Hindlimb muscle (tissue), 1 donor: ENCODE results near the gene DAGLA. TPM values are rescaled to one million over a fixed set of nuclear protein-coding genes. Genes with fewer than 3 reads are reported as not detected.

ENCODE experiments used
- DNase-seq: peaks from one replicate; pipeline ENCODE4 v3.0.0-alpha.2; 2013
- polyA plus RNA-seq: library from polyadenylated mRNA; unstranded; fragments of 120-200 nt; gene quantifications from one replicate; pipeline ENCODE4 v1.2.1, GENCODE V29; 2013; ENCODE audit not compliant: insufficient read length

DAGLA gene
- polyA plus RNA-seq, 1 donor = 8.2 TPM

DNA sequence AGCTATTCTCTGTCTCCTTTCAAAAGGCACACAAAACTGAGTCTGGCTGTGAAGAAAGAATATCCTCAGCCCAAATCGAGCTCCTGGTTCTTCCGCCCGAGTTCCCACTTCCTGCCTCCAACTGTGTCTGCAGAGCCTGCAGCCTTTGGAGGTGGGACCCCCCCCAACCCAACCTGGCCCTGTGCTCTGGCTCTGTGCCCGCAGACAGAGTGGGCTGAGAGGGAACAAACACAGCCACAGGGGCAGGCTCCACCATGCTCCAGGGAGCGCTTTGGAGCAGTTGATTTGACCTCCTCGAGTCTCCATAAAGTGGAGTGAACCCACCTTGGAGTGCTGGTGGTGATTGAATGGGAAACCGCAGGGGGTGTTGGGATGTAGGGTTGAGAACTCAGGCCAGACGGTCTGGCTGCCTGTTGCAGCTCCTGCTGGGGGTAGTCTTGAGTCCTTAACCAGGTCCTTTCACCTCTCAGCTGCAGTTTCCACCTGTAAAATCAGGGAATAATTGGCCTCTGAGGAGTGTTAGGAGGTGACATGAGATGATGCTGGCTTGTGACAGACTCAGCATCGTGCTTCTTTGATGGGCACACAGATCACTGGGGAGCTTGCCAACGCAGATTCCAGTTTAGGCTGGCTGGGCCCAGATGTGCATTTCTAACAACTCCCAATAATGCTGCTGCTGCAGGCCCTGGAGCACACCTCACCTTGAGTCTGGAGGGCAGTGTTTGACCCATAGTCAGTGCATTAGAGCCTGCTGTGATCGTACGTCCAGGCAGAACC lies 11.4 kb downstream of the DAGLA start:
- DNase-seq = no peak

DNA sequence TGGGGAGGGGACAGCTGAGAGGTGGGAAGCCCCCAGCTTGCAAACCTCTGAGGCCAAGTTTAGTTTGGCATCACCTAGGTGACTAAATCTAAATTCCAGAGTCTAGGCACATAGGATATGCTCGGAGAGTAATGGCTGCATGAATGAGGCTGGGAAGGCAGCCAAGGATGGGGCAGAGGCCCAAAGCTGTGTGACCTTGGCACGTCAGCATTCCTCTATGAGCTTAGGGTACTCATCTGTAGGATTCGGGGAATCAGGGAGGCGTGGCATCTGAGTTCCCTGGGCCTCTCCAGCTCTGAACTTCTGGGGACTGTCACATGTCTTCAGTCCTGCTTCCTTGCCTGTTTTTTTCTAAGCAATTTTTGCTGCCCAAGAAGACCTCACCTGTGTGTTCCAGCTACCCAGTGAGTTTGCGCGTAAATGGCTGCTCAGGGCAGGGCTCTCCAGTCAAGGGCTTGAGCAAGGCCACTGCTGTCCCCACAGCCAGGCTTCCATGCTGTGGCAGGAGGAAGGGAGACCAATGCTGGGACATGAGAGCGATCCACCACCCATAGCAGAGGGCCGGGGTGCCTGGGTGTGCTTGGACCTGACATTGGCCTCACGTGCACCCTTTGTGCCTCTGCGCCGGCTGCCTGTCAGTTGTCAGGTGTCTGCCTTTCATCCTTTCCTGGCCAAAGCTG lies 13.9 kb downstream of the DAGLA start:
- no peak for DNase-seq

DNA sequence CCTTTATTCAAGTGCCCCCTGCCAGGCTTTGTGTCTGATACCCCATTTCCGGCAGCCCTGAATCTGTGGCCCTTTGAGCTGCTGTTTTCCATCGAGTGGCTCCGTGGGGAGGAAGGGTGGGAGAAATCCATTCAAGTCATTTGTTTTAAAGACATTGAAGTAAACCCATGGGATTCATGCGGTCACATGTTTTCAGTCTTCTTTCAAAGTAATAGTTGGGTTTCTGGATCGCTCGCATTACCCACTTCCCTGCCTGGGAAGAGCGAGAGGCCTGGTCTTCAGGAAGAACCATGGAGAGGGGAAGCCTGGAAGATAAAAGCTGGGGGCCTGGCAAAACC lies 14.4 kb downstream of the DAGLA start:
- DNase-seq = no peak

DNA sequence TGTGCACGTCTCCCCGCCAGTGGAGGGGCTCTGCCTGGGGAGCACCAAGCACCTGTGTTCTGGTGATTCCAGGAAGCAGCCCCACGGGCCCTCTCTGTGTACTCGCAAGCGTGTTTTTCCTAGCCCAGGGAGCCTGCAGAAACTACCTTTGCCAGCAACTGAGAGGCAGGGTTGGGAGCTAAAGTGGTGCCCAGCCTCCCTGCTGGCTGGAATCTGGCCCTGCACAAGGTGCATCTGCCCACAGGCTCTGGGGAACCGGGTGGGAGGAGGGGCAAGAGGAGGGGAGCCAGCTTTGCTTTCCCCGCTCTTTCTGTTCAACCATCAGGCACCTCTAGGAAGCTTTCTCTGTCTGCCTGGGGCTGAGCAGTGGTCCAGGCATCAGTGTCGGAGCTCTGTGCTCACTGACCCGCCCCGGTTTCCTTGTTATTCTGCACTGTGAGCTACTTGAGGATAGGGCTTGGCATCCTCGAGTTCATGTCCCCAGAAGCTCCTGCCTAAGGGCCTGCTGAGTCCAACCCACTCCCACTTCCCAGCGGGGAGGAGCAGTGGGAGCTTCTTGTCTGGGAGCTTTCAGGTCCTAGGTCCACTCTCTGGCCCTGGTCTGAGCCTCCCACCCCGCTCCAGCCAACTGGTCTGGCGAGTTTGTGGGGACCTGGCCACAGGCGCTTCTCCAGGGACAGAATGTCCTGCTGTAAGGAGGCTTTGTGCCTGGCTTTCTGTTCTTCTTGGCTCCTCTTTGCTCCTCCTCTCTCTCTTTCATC lies 14.9 kb downstream of the DAGLA start:
- DNase-seq = no peak

DNA sequence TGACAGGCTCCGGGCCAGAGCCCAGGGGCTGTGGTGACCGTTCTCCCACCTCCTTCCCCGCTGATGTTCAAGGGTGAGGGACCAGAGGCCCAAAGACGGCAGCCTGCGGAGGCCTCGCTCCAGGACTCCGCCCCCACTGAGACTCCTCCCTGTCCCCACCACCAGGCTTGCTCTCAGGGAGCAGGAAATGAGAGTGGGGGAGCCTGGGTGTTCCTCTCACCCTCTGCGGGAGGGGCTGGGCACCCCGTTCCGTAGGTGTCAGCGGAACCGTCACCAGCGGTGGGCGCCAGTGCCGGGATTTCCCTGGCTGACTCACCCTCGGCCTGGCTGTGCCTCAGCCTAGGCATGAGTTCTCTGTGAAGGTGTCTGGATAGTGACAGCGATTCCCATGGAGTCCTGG lies 15.7 kb downstream of the DAGLA start:
- DNase-seq = no peak

DNA sequence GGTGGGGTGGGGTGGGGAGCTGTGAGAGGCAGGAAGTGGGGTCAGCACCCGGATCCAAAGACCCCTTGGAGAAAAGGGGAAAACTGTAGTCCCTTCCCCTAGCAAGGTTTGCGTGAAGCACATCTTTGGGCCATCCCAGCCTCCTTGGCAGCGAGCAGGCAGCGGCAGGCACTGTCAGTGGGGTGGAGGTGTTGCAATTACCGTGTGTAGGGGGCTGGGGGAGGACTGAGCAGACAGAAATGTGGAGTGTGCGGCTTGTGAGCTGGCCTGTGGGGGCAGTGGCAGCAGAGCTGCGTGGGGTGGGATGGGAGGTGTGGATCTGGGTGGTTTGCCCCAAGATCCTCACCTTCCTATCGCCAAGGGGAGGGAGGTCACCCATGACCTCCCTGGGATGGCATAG lies 16.4 kb downstream of the DAGLA start:
- DNase-seq = no peak

DNA sequence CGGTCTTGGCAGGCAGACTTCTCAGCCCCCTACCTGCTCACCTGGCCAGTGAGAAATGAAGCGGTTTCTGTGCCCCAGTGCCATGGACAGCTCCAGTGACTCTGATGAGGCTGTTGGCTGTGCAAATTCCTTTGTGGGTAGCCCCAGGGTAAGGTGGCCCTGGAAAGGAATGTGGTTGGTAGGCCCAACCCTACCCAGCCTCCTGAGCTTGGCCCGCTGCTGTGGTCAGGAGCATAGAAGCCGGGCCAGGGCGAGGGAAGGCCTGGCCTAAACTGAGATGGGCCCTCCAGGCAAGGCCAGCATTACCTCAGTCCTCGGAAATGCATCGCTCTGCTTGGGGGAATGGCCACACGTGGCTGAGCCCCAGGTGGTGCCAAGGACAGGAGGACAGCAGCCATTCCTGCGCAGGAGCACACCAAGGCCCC lies 16.9 kb downstream of the DAGLA start:
- no peak for DNase-seq

DNA sequence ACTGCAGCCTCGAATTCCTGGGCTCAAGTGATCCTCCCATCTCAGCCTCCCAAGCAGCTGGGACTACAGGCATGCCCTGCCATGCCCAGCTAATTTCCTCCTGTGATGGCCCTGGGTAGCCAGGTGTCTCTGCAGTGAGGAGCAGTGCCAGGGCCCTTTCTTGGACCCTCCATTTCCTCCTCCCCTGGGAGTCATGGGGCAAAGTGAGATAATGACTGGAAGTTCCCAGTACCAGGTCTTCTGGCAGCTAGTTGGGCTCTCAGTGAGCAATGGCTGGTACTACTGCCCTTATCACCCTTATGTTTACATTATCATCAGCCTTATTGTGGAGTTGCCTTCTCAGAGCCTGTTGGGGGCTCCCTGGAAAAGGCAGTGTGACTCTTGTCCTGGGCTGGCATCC lies 17.6 kb downstream of the DAGLA start:
- no peak for DNase-seq

DNA sequence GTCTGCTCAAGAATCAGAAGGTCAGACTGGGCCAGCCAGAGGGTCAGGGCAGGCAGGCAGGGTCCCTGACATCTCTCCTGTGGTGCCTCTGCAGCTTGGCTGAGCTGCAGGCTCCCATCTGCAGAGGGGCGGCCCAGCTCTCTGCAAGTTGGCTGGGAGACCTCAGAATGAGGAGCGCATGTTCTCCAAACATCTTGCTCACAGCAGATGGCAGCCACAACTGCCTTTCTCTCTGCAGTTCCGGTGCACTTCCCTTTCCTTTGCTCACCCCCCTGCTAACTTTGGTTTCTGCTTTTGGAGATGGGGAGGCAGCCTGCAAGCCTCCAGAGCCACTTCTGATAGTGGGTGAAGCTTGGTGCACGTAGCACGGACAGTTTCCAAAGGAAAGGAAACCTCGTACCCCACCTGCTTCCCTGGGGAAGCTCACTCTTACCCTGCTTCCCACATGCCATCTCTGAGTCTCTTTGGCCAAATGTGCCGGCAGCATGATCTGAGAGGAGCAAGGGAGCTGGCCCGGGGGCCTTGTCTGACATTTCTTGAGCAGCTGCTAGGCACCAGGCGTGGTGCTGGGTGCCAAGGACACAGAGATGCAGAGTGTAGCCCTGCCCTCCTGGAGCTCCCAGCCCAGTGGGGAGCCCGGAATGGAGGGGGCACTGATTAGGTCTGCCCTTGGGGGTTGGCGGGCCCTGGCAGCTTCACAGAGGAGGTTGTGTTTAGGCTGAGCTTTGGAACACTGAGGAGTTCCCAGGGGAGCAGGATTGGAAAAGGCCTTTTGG lies 18.2 kb downstream of the DAGLA start:
- DNase-seq = no peak

DNA sequence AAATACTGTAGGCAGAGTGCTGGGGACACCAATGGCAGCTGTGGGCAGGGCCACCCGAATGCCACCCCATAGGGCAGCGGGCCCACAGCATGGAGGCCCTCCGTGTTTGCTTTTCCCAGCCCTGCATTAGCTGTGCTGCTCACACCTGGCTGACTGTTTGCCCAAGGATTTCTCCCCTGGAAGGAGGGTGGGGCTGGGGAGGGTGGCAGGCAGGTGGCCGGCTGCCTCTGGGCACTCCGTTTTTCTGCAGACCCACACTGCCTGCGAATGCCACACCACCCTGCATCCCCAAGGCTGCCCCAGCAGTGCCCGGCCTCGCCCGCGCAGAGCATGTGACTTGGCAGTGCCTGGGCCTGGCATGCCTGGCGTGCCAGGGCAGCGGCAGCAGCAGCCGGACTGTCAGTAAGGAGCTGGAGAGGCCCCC lies 19.6 kb downstream of the DAGLA start:
- DNase-seq = no peak

DNA sequence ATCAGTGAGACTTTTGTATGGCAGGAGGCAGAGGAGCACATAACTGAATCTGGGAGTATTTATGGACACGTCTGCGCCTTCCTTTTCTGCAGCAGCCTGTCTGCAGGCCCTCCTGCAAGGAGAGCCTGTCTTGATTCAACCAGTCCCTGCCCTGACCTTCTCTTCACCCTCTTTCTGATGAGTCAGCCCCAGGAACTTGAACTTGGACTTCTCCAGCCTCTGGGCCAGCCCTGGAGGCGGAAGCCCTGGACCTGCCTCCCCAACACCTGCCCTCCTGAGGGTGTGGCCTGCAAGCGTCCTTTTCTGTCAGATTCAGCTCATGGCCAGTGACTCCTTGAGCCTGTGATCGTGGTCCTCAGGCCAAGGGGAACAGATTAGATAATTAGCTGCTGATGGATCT lies 20.0 kb downstream of the DAGLA start:
- DNase-seq = no peak

DNA sequence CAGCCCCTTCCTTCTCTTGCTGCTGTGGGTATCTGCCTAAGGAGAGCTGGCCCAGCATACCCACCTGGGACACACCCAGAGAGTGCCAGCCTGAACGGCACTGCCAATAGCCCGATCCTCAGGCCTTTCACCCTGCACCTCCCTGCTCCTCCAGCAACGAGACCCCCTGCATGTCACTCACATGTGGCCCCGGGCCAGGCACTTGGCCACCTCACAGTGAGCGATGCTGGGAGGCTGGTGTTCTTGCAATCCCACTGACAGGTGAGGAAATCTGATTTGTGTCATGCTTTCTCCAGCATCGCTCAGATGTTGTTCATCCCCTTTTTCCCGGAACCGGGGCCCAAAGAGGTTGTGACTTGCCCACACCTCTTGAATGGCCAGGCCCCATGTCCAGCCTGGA lies 20.5 kb downstream of the DAGLA start:
- DNase-seq = no peak

DNA sequence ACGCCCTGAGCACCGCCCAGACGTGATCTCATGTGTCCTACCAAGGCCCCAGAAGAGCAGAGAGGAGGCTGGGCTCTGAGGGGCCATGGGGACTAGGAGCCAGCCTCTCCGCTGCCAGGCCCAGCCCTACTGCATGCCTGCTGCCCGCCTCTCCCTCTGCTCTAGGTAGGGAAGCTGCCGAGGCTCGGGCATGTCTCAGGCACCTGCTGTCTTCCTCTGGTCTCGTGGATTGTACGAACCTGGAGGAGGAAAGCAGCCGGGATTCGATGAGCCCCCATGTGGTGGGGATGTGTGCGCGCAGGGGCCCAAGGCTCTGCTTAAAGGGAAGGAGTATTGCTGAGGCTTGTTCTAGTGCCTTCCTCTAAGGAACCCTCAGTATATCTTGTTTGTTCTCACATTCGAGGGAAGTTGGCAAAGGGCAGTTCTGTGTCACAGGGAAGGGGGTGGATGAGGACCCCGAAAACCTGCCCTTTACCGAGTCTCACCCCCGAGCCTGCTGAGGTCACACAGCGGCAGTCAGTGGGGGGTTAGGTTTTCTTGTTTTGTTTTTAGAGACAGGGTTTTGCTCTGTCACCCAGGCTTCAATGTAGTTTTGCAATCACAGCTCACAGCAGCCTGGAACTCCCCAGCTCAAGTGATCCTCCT lies 21.2 kb downstream of the DAGLA start:
- no peak for DNase-seq

DNA sequence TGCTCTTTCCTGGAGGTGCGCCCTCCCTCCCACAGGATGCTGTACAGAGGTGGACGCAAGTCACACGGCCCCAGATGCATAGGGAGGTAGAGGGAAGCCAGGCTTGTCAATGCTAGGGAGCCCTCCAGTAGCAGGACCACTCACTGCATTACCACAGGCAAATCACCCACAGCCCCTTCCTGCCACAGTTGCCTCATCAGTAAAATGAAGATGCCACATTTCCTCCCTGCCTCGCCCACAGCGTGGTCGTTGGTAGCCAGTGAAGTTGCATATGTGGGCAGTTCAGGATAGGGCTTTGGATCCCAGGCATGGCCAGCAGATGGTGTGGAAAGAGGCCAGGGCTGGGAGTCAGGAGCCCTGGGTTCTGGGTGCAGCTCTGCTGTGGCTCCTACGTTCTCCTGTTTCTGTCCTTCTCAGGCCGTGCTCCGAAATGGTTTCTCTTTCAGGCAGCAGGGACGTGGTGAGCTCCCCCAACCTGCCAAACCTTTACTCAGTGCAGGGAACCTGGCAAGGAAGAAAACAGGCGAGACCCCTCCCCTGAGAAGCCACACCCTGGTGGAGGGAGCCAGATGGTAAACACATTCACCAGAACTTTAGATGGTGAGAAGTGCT lies 22.6 kb downstream of the DAGLA start:
- DNase-seq = no peak

DNA sequence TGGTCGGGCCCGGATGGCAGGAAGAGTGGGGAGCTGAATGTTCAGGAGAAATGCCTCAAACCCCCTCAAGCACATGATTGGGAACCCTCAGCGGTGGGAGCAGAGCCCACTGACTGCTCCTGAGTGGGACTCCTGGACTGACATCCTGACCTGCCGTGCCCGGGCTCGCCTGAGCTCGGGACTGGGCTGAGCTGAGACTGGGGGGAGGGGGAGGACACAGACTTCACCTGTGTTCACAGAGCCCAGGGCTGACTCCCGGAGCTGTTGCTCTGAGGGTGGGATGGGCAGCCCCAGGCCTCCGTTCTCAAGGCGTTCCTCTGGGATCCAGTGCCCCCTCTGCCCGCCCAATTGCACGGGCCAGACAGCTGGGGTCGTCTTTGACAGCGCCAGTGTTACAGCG lies 24.6 kb downstream of the DAGLA start:
- no peak for DNase-seq

DNA sequence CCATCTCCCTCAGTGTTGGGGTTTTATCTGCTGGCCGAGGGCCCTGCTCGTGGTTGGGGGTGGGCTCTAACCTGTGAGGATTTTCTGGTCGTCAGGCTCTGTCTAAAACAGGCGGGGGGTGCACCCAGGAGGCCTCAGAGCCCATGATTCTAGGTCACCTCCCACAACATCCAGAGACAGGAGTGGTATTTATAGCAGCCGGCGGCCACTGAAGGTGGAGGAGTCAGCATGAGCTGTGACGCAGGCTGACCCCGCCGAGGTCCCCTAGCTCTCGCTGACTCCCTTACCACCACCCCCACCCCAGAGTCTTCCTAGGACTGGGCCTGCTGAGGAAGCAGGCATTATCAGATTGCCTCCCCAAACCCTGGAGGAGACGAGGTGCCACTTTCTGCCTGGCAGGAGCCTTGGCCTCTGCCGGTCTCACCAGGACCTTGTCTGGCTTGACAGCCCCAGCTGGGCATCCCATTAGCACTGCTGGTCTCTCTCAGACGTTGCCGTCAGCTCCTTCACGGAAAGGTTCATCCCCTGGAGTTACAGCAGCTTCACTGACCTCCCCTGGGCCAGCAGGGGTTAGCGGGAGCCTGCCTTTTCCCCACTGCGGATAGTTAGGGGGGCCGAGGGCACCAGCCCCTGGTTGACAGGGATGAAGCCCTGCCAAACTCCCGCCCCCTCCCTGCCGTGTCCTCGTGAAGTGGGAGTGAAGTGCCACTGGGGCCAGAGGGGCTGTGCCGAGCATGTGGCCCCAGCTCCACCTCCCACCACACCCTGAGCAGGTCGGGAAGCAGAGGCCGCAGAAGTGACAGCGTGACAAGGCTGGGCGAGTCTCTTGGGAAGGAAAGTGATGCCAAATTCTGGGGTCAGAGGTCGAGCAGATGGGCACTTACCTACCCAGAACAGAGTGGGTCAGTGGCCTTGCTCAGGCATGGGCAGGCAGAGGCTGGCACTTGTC lies 26.5 kb downstream of the DAGLA start:
- no peak for DNase-seq

DNA sequence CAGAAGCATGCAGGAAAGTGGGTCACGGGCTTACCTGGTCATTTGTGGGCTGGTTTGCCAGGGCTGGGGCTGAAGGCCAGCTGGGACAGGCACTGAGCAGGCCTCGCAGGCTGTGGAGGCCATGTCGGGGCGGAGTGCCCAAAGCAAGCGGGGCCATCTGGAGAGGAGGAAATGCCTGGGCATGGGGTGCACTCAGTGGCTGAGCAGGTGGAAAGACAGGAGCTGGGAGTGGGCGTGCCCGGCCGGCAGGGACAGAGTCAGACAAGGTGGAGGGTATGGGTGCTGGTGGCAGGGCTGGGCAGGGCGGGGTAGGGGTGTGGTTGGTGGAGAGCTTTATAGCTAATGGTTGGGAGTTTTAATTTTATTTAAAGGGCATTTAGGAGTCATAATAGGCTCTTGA lies 27.4 kb downstream of the DAGLA start:
- no peak for DNase-seq

DNA sequence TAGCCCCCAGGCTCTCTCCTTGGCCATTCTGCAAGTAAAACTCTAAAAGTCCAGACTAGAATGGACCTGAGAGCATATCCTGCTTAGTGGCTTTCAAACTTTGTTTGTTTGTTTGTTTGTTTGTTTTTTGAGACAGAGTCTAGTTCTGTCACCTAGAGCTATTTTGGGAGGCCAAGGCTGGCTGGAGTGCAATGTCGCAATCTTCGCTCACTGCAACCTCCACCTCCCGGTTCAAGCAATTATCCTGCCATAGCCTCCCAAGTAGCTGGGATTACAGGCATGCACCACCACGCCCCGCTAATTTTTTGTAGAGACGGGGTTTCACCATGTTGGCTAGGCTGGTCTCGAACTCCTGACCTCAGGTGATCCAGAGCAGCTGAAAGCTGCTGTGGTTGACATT lies 28.9 kb downstream of the DAGLA start:
- no peak for DNase-seq

DNA sequence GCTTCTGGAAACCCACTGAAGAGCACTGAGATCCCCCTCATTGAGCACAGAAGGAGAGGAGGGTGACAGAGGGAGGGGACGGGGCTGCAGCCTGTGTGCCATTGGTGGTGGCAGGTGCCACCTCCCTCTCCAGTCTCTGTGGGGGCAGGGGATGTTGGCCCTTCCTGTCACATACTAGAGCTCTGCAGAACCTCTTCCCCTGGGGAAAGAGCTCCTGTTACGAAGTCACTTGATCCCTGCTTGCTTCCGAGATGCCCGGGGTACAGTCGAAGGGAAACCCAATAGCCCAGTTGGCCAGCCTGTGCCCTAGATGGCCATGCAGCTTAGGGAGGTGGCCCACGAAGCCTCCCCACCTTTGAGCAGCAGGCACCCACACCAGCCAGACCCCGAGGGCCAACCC lies 29.4 kb downstream of the DAGLA start:
- DNase-seq = no peak

DNA sequence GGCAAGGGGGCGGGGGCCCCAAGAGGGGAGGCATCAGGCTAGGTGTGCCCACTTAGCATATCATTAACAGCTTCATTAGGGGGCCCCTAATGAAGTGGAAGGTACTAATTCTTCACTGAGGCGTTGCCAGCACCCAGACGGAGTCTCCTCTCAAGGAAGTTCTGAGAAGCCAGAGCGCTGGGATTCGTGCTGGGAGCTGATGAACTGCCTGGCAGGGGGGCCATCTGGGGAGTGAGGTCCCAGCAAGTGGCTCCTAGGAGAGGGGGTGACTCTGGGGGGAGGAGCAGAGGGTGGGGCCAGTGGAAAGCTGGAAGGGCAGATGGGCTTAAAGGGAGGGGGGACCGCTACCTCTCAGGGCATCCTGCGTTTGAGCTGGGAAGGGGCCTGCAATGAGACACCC lies 29.8 kb downstream of the DAGLA start:
- no peak for DNase-seq

DNA sequence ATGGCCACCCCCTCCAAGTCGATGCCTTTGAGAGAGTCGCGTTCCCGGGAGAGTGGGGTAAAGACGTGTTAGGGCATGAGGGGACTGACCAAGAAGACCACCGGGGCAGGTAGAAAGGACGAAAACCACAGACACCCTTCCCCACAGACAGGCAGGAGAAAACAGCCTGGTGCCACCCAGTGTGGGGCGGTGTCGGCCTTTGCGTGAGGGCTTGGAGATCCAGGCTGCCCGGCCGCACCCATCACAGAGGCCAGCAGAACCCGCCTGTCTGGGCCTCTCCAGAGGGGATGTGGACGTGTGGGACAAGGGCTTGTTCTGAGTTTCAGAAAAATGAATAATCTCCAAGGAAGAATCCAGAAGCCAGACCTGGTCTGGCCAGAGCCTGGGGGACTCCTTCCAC lies 30.8 kb downstream of the DAGLA start:
- DNase-seq = no peak
